BJ (cell line): ENCODE results near the gene STAU1. TPM values are rescaled to one million over a fixed set of nuclear protein-coding genes. Genes with fewer than 3 reads are reported as not detected.
"Not testable (repeated sequence)": the region's sequence is repeated elsewhere in the genome, so short reads cannot be mapped to it uniquely, and the experiment has no call there.

Experiments
- CTCF ChIA-PET: fragments of 350-600 bp; formaldehyde crosslinking; extraction: SDS; loops from one replicate; lab custom pipeline; 2021; ENCODE audit warnings: antibody characterized with exemption, inconsistent platforms; lab: Yijun Ruan, JAX
- POLR2A ChIA-PET: fragments of 300-600 bp; sonication (Branson Sonifier 250); formaldehyde crosslinking; extraction: SDS; loops from one replicate; lab custom pipeline; 2021; ENCODE audit warnings: antibody characterized with exemption; lab: Charles Lee
- DNase-seq: peaks from one replicate; pipeline ENCODE4 v3.0.0-alpha.2; 2011; ENCODE audit warnings: low read depth
- H3K27me3 ChIP-seq: 2 replicates; pipeline ENCODE4 v1.6.0; 2011; ENCODE audit warnings: low read length; ENCODE audit not compliant: control insufficient read depth, insufficient read depth
- H3K36me3 ChIP-seq: 2 replicates; pipeline ENCODE4 v1.5.1; 2011; ENCODE audit warnings: low read length; ENCODE audit not compliant: control insufficient read depth, insufficient read depth
- H3K4me3 ChIP-seq: 2 replicates; pipeline ENCODE4 v1.5.1; 2011; ENCODE audit warnings: low read depth, mild to moderate bottlenecking, control low read depth, low read length
- polyA plus RNA-seq: library from polyadenylated mRNA; depleted of rRNA; stranded (reverse); fragments of >200 nt; gene quantifications from 2 replicates; pipeline ENCODE4 v1.2.3, GENCODE V29; 2011
- TF ChIP-seq, protein P1 (sequence below): IDR thresholded peaks from 2 replicates; pipeline ENCODE4 v1.5.1; 2011; ENCODE audit warnings: low read depth, mild to moderate bottlenecking, control low read depth, inconsistent platforms, low read length, moderate library complexity; ENCODE audit not compliant: insufficient read depth

STAU1 gene
- polyA plus RNA-seq, 1 experiment, result 49.3 TPM

DNA sequence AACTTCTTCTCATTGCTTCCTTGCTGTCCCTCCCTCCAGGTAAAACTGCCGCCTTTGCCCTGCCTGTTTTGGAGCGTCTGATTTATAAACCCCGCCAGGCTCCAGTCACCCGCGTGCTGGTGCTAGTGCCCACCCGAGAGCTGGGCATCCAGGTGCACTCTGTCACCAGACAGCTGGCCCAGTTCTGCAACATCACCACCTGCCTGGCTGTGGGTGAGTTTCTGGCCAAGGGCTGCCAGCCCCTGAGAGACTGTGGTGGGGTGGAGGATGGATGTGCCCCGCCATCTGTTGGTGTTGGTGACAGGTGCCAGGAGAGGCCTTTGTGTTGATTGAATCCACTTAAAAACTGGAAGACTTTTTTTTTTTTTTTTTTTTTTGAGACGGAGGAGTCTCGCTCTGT lies 40.5 kb upstream of the STAU1 start:
- Histone ChIP-seq H3K4me3 (no peak overlapping the region), H3K27me3 (no peaks in the 10 kb centered on the region), H3K36me3 (peaks cover 32% of the 10 kb centered on the region)
- DNase-seq, result no peak
- ChIA-PET POLR2A (no interaction called here), CTCF (no interaction called here)
- TF ChIP-seq, protein P1, sequence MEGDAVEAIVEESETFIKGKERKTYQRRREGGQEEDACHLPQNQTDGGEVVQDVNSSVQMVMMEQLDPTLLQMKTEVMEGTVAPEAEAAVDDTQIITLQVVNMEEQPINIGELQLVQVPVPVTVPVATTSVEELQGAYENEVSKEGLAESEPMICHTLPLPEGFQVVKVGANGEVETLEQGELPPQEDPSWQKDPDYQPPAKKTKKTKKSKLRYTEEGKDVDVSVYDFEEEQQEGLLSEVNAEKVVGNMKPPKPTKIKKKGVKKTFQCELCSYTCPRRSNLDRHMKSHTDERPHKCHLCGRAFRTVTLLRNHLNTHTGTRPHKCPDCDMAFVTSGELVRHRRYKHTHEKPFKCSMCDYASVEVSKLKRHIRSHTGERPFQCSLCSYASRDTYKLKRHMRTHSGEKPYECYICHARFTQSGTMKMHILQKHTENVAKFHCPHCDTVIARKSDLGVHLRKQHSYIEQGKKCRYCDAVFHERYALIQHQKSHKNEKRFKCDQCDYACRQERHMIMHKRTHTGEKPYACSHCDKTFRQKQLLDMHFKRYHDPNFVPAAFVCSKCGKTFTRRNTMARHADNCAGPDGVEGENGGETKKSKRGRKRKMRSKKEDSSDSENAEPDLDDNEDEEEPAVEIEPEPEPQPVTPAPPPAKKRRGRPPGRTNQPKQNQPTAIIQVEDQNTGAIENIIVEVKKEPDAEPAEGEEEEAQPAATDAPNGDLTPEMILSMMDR, result no peak

DNA sequence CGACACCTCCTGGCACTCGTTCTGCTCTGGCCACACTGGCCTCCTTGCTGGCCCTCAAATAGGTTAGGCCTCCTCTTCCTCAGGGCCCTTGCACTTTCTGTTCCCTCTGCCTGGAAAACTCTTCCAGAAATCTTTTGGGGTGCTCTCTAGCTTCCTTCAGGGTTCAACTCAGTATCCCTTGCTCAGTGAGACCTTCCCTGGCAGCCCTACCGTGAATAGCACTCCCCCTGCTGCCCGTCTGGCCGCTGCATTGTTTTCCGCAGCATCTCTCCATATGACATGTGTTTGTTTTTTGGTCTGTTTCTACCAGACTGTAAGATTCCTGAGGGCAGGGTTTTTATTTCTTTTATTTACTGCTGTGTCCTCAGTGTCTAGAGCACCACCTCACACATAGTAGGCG lies 37.8 kb upstream of the STAU1 start:
- TF ChIP-seq, protein P1, result no peak
- Histone ChIP-seq H3K4me3 (no peak overlapping the region), H3K36me3 (peaks cover 34% of the 10 kb centered on the region), H3K27me3 (no peaks in the 10 kb centered on the region)
- POLR2A ChIA-PET, result no interaction called here
- DNase-seq, result no peak
- CTCF ChIA-PET, result no interaction called here

DNA sequence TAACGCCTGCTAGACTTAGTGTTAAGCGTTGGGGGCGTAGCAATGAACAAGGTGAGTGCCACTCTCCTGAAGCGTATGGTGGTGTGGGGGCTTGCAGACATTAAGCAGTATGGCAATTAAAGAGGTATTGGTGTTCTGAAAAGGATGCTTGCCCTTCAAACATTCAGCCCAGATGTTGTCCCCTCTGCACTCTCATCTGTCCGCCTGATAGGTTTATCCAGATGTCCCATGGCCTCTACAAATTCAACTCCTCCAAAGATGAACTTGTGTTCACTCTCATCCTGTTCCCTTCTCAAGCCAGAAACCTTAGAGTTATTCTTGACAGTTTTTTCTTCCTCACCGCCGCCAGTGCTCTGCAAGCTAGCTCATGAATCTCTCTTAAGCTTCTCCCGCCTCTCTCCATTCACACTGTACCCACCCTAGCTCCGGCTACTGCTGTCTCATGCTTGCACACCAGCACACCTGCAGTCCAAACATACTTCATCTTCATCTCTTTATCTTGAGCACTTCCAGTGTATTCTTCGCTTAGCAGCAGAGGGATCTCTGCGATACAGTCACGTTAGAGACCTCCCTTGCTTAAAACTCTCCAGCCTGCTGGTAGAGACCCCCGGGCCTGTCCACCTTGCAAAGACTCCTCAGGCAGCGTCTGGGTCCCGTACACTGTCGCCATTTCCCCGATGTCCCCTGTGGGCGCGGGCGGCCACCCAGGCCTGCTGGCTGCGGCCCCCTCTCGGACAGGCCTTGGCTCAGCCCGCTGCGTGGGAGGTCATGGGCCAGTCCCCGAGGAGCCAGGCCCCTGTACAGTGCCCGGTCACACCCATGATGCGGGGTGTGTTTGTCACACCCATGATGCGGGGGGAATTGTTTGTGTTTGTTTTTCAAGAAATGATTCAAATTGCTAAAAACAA lies 32.0 kb upstream of the STAU1 start:
- Histone ChIP-seq H3K27me3 (no peaks in the 10 kb centered on the region), H3K4me3 (peak overlapping the region; percentile 84), H3K36me3 (peaks cover 17% of the 10 kb centered on the region)
- ChIA-PET POLR2A (interaction anchor here (0.6 kb wide), 1 partner anchor 32 kb away, joined by 7 read pairs; no protein-coding TSS in a partner anchor), CTCF (interaction anchor here (1.4 kb wide), 1 partner anchor 27 kb away, joined by 5 read pairs; no protein-coding TSS in a partner anchor)
- TF ChIP-seq, protein P1, result no peak
- DNase-seq, result no peak

DNA sequence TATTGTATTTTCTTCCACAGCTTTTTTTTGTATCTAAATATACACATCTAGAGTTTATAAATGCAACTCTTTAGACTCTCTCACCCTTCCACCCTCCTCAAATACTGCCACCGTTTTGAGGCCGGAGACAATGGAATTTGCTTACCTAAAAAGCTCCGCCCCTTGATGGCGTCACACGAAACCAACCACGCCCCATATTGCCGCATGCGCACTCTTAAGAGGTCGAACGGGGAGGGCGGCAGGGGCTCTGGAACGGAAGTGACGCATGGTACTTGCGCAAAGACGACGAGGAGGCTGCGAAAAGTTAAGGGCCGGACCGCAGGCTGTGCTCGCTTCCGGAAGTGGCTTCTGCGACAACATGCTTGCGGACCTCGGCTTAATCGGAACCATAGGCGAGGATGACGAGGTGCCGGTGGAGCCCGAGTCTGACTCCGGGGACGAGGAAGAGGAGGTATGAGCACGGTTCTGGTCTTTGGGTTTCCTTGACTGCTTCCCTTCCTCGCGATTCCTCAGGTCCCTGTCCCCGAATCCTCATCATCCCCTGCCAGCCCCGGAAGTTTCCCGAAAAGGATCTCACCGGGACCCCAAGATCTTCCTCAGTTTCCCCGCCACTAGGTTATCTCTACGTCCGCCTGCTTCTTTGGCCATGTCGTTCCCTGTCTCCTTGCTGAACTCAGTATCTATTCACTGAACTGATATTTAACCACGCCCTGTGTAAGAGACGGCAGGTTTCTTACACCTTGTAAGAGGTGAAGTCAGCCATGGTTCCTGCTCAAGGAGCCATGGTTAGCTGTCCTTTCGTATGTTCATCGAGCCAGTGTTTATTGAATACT lies 31.2 kb upstream of the STAU1 start, which contains the start of gene DDX27:
DDX27 (plus strand) TSS at position 326 of the 833 bp plus-strand sequence; CDS start at position 359, 33 bp downstream.
- Histone ChIP-seq H3K4me3 (peak within 1 kb of the TSS; percentile 84), H3K36me3 (peaks cover 10% of the 10 kb centered on the region), H3K27me3 (no peaks in the 10 kb centered on the region)
- peak; percentile 93 for DNase-seq
- POLR2A ChIA-PET, result interaction anchor here (0.6 to 0.7 kb wide), 4 partner anchors 27 to 70 kb away, joined by 3 to 22 read pairs (median 5); no protein-coding TSS in a partner anchor
- TF ChIP-seq, protein P1, result no peak
- CTCF ChIA-PET, result interaction anchor here (0.6 to 1.4 kb wide), 3 partner anchors 13 to 190 kb away, joined by 3 to 5 read pairs (median 3); no protein-coding TSS in a partner anchor

DNA sequence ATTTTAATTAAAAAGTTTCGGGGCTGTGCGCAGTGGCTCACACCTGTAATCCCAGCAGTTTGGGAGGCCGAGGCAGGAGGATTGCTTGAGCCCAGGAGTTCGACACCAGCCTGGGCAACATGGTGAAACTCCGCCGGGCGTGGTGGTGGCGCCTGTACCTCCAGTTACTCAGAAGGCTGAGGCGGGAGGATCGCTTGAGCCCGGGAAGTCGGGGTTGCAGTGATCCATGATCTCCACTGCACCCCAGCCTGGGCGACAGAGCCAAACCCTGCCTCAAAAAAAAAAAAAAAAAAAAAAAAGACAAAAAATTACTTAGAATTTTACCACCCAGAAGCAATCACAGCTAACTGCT lies 30.6 kb upstream of the STAU1 start:
- 0 out of 2 replicates have a peak overlapping the region, but pooled peaks have one; percentile 5 for H3K4me3 ChIP-seq
- ChIA-PET CTCF (interaction anchor here (0.7 to 2.7 kb wide), 3 partner anchors 12 to 28 kb away, joined by 3 to 8 read pairs (median 5); no protein-coding TSS in a partner anchor), POLR2A (interaction anchor here (0.6 to 0.7 kb wide), 2 partner anchors 26 to 69 kb away, joined by 3 to 22 read pairs; no protein-coding TSS in a partner anchor)
- not testable (repeated sequence) for H3K27me3 ChIP-seq, H3K36me3 ChIP-seq, DNase-seq
